ENCODE measurements around the gene LEMD1.
A peak's percentile ranks its signal among the peaks of the same experiment; 100 is the strongest.

The LEMD1 gene

DNA sequence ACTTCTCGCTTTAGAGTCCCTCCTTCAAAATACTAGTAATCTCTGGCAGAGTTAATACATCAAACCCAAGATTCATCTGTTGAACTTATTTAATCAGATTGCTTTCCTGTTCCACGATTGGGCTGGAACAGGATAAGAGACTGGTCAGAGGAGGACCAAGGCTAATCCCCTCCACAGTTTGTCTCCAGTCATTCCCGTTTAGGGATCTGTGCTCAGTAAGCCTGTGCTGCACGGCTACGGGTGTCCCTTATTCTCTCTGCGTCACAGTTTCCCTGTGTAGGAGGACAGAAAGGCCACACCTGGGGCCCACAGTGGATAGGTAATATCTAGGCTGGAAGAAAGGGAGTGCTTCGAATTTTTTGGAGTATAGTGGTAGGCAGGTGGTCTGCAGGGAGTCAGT is 83.8 kb downstream of the LEMD1 start:
- TF ChIP-seq RARB (CRISPR knock-in tag; IDR thresholded peaks at IDR 0.05) (no peak), SNAI2 (CRISPR knock-in tag; IDR thresholded peaks at IDR 0.05) (no peak), ZFP30 (CRISPR knock-in tag; IDR thresholded peaks at IDR 0.05) (no peak)
- TF ChIP-seq, protein P1, sequence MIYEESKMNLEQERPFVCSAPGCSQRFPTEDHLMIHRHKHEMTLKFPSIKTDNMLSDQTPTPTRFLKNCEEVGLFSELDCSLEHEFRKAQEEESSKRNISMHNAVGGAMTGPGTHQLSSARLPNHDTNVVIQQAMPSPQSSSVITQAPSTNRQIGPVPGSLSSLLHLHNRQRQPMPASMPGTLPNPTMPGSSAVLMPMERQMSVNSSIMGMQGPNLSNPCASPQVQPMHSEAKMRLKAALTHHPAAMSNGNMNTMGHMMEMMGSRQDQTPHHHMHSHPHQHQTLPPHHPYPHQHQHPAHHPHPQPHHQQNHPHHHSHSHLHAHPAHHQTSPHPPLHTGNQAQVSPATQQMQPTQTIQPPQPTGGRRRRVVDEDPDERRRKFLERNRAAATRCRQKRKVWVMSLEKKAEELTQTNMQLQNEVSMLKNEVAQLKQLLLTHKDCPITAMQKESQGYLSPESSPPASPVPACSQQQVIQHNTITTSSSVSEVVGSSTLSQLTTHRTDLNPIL (CRISPR knock-in tag; IDR thresholded peaks at IDR 0.05; ENCODE audit: low read depth), result no peak
- no peak for ATAC-seq

DNA sequence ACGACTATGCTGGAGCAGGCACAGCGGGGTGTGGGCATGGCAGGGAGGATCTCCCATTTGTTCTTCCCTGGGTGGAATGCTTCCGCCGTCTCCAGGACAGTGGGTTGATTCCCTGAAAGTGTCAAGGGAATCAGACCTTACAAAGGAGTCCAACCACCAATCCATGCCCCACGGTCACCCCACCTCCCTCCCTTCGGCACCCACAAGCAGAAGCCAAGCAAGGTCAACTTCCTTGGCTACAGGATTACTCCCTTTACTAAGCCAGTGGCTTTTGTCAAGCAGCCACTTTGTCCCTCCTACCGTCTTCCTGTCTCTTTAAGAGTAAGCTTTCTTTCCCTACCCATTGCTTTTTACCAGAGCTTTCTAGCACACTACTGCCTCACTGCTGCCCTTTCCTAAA is 84.4 kb downstream of the LEMD1 start:
- TF ChIP-seq PPARA (CRISPR knock-in tag; IDR thresholded peaks at IDR 0.05; ENCODE audit: borderline replicate concordance), result no peak
- TF ChIP-seq, protein P2, sequence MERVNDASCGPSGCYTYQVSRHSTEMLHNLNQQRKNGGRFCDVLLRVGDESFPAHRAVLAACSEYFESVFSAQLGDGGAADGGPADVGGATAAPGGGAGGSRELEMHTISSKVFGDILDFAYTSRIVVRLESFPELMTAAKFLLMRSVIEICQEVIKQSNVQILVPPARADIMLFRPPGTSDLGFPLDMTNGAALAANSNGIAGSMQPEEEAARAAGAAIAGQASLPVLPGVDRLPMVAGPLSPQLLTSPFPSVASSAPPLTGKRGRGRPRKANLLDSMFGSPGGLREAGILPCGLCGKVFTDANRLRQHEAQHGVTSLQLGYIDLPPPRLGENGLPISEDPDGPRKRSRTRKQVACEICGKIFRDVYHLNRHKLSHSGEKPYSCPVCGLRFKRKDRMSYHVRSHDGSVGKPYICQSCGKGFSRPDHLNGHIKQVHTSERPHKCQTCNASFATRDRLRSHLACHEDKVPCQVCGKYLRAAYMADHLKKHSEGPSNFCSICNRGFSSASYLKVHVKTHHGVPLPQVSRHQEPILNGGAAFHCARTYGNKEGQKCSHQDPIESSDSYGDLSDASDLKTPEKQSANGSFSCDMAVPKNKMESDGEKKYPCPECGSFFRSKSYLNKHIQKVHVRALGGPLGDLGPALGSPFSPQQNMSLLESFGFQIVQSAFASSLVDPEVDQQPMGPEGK (CRISPR knock-in tag; IDR thresholded peaks at IDR 0.05; ENCODE audit: borderline replicate concordance), result no peak
- no peak for TF ChIP-seq ZFP3 (CRISPR knock-in tag; IDR thresholded peaks at IDR 0.05)
- no peak for TF ChIP-seq RARB (CRISPR knock-in tag; IDR thresholded peaks at IDR 0.05)
- TF ChIP-seq, protein P1 (CRISPR knock-in tag; IDR thresholded peaks at IDR 0.05; ENCODE audit: low read depth), result no peak
- TF ChIP-seq ZNF8 (CRISPR knock-in tag; IDR thresholded peaks at IDR 0.05), result no peak
- TF ChIP-seq, protein P3, sequence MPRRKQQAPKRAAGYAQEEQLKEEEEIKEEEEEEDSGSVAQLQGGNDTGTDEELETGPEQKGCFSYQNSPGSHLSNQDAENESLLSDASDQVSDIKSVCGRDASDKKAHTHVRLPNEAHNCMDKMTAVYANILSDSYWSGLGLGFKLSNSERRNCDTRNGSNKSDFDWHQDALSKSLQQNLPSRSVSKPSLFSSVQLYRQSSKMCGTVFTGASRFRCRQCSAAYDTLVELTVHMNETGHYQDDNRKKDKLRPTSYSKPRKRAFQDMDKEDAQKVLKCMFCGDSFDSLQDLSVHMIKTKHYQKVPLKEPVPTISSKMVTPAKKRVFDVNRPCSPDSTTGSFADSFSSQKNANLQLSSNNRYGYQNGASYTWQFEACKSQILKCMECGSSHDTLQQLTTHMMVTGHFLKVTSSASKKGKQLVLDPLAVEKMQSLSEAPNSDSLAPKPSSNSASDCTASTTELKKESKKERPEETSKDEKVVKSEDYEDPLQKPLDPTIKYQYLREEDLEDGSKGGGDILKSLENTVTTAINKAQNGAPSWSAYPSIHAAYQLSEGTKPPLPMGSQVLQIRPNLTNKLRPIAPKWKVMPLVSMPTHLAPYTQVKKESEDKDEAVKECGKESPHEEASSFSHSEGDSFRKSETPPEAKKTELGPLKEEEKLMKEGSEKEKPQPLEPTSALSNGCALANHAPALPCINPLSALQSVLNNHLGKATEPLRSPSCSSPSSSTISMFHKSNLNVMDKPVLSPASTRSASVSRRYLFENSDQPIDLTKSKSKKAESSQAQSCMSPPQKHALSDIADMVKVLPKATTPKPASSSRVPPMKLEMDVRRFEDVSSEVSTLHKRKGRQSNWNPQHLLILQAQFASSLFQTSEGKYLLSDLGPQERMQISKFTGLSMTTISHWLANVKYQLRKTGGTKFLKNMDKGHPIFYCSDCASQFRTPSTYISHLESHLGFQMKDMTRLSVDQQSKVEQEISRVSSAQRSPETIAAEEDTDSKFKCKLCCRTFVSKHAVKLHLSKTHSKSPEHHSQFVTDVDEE (CRISPR knock-in tag; IDR thresholded peaks at IDR 0.05), result no peak
- no peak for TF ChIP-seq OSR1 (CRISPR knock-in tag; IDR thresholded peaks at IDR 0.05)
- no peak for TF ChIP-seq BACH2 (CRISPR knock-in tag; IDR thresholded peaks at IDR 0.05; ENCODE audit: borderline replicate concordance)
- no peak for TF ChIP-seq ZFP30 (CRISPR knock-in tag; IDR thresholded peaks at IDR 0.05)
- no peak for TF ChIP-seq ARNTL (CRISPR knock-in tag; IDR thresholded peaks at IDR 0.05; ENCODE audit: borderline replicate concordance, low read depth)
- no peak for ATAC-seq

GRCh38 chr1:205335692-205336091 is 86.2 kb downstream of the LEMD1 start:
- ATAC-seq, result peak; percentile 98
- TF ChIP-seq ARNTL (CRISPR knock-in tag; IDR thresholded peaks at IDR 0.05; ENCODE audit: borderline replicate concordance, low read depth) (no peak), SNAI2 (CRISPR knock-in tag; IDR thresholded peaks at IDR 0.05) (no peak), CSDC2 (CRISPR knock-in tag; IDR thresholded peaks at IDR 0.05) (no peak), ESRRG (CRISPR knock-in tag; IDR thresholded peaks at IDR 0.05) (no peak), OSR1 (CRISPR knock-in tag; IDR thresholded peaks at IDR 0.05) (no peak), ZNF70 (CRISPR knock-in tag; IDR thresholded peaks at IDR 0.05) (no peak)
- TF ChIP-seq, protein P4, sequence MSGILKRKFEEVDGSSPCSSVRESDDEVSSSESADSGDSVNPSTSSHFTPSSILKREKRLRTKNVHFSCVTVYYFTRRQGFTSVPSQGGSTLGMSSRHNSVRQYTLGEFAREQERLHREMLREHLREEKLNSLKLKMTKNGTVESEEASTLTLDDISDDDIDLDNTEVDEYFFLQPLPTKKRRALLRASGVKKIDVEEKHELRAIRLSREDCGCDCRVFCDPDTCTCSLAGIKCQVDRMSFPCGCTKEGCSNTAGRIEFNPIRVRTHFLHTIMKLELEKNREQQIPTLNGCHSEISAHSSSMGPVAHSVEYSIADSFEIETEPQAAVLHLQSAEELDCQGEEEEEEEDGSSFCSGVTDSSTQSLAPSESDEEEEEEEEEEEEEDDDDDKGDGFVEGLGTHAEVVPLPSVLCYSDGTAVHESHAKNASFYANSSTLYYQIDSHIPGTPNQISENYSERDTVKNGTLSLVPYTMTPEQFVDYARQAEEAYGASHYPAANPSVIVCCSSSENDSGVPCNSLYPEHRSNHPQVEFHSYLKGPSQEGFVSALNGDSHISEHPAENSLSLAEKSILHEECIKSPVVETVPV (CRISPR knock-in tag; IDR thresholded peaks at IDR 0.05), result no peak
- TF ChIP-seq, protein P1 (CRISPR knock-in tag; IDR thresholded peaks at IDR 0.05; ENCODE audit: low read depth), result no peak

All from SK-N-SH treated with all-trans-retinoic acid at 6 μM for 48 hours (cell line).